Measurements from ENCODE around the gene MORN2. TPM values are rescaled to one million over a fixed set of nuclear protein-coding genes. Genes with fewer than 3 reads are reported as not detected.

Gene MORN2
- total and polyA plus RNA-seq, 9 of the 15 experiments (the other 6 are each of a cell fraction or from before 2014, with no cell fraction given), result 10.4 to 39.5 (median 20.8) TPM

- no peak for TF ChIP-seq MEIS2 (IDR thresholded peaks at IDR 0.05; ENCODE audit: partially characterized antibody)
- no peak for TF ChIP-seq PATZ1 (CRISPR knock-in tag; IDR thresholded peaks at IDR 0.05; ENCODE audit: borderline replicate concordance)
These were observed 36.8 kb downstream of the MORN2 start (continued) for GRCh38 chr2:38912619-38913018.

- CTCF ChIA-PET (ENCODE audit: low intra/inter-chr PET ratio), result no interaction called here
- TF ChIP-seq EGR1 (conservative IDR thresholded peaks at IDR 0.05) (no peak), ZNF436 (CRISPR knock-in tag; IDR thresholded peaks at IDR 0.05) (no peak), PTTG1 (tag; IDR thresholded peaks at IDR 0.05; ENCODE audit: low read depth) (no peak), NCOA4 (IDR thresholded peaks at IDR 0.05; ENCODE audit: partially characterized antibody) (no peak), C11orf30 (IDR thresholded peaks at IDR 0.05; ENCODE audit: low read depth) (no peak), ZNF134 (CRISPR knock-in tag; conservative IDR thresholded peaks at IDR 0.05) (no peak), NR3C1 (CRISPR knock-in tag; IDR thresholded peaks at IDR 0.05) (no peak), MCM5 (IDR thresholded peaks at IDR 0.05; ENCODE audit: low read depth) (no peak), ZNF511 (CRISPR knock-in tag; IDR thresholded peaks at IDR 0.05) (no peak), NFE2 (IDR thresholded peaks at IDR 0.05; ENCODE audit: low read depth) (no peak), GATA2 (CRISPR knock-in tag; IDR thresholded peaks at IDR 0.05) (no peak), ZNF175 (CRISPR knock-in tag; IDR thresholded peaks at IDR 0.05; ENCODE audit: low read depth) (no peak), PYGO2 (tag; IDR thresholded peaks at IDR 0.05) (no peak)
- intact Hi-C loops (cut with micrococcal nuclease), result no loop called here
These were observed 46.6 kb downstream of the MORN2 start for GRCh38 chr2:38922389-38922788.

More at GRCh38 chr2:38922389-38922788, 46.6 kb downstream of the MORN2 start:
- FAIRE-seq (no peak), DNase-seq (ENCODE audit: extremely low read depth in 1 of 4, low spot score in 3 of 4) (no peak), ATAC-seq (no peak)
- no peak overlapping the region for H3K27ac ChIP-seq (ENCODE audit: extremely low read depth, low read depth, low read length)
- H3K36me3 ChIP-seq (ENCODE audit: control insufficient read depth, insufficient read depth, low read length), result no peaks in the 10 kb centered on the region
- no peak overlapping the region for H2AFZ ChIP-seq (ENCODE audit: low read depth, low read length)
- 13% methylated on average over 4 of the region's 4 CpGs for WGBS (ENCODE audit: insufficient coverage, low coverage, missing lambda C conversion rate)
- peaks cover 6 to 18% of the 10 kb centered on the region in 2 experiments; a peak in 3 of 5 replicates for H3K27me3 ChIP-seq (ENCODE audit: control insufficient read depth in 2 of 2, insufficient read depth in 2 of 2, low read length in 2 of 2)
- H3K79me2 ChIP-seq (ENCODE audit: control insufficient read depth, insufficient read depth, low read length), result no peaks in the 10 kb centered on the region
- no peaks in the 10 kb centered on the region for H3K4me1 ChIP-seq (replicated peaks in 1 of 2; ENCODE audit: control insufficient read depth in 2 of 2, insufficient read depth in 2 of 2, low read length in 2 of 2)
- POLR2A ChIA-PET, result interaction anchor here (2.4 kb wide), 1 partner anchor 21 kb away, joined by 9 read pairs; no protein-coding TSS in a partner anchor
- H3K9ac ChIP-seq (ENCODE audit: insufficient read depth in 1 of 2, low read depth in 2 of 2, low read length in 2 of 2), result no peak overlapping the region
- H4K20me1 ChIP-seq (replicated peaks; ENCODE audit: control insufficient read depth, insufficient read depth, low read length), result no peaks in the 10 kb centered on the region
- in situ Hi-C loops (cut with MboI), result no loop called here
- no peak overlapping the region for H3K4me3 ChIP-seq
- no peaks in the 10 kb centered on the region for H3K9me3 ChIP-seq (replicated peaks; ENCODE audit: control insufficient read depth, insufficient read depth, low read depth, low read length)
- BruUV-seq (replicated peaks), result no TSS peak
- no peak overlapping the region for H3K4me2 ChIP-seq (ENCODE audit: insufficient read depth, low read length)
- H3K9me1 ChIP-seq (ENCODE audit: control insufficient read depth, insufficient read depth, low read length), result no peaks in the 10 kb centered on the region

All from K562 (cell line).